GF-D8 (cell line): ENCODE data around the gene HSD17B11.
A peak's percentile ranks its signal among the peaks of the same experiment; 100 is the strongest.
"Not testable (repeated sequence)": the region's sequence is repeated elsewhere in the genome, so short reads cannot be mapped to it uniquely, and the experiment has no call there.

ENCODE experiments used
- DNase-seq: peaks from one replicate; lab custom pipeline; 2025; lab: John Stamatoyannopoulos, UW

The HSD17B11 gene, protein sequence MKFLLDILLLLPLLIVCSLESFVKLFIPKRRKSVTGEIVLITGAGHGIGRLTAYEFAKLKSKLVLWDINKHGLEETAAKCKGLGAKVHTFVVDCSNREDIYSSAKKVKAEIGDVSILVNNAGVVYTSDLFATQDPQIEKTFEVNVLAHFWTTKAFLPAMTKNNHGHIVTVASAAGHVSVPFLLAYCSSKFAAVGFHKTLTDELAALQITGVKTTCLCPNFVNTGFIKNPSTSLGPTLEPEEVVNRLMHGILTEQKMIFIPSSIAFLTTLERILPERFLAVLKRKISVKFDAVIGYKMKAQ

DNA sequence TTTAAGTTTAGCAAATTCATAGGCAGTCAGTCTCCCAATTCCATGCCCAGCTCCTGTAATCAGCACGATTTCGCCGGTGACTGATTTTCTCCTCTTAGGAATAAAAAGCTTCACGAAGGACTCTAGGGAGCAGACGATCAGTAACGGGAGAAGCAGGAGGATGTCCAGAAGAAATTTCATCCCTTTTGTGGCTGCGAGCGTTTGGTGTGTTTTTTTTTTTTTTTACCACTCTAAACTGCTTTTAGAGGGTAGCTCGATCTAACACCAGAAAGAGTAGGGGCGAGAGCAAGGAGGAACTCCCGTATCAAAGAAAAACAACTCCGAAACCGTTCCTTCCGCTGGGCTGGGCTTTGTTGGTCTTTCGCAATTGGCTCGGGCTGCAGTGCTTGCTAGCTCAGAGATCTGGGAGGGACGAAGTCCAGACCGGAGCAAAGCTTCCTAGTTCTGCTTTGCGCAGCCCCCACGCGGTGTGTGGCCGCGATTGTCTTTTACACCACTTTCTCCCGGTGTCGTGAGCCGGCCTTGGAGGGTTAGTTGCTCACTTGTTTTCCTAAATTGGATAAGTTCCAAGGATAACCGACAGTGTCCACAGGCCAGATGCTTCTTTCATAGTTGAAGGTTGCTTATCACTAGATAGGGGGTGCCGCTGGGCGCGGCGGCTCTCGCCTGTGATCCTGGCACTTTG lies at the start of gene HSD17B11:
TSS of gene HSD17B11 (minus strand) at position 298 of the 685 bp plus-strand sequence. CDS start at position 180, 118 bp downstream.
- peak; percentile 98 for DNase-seq

DNA sequence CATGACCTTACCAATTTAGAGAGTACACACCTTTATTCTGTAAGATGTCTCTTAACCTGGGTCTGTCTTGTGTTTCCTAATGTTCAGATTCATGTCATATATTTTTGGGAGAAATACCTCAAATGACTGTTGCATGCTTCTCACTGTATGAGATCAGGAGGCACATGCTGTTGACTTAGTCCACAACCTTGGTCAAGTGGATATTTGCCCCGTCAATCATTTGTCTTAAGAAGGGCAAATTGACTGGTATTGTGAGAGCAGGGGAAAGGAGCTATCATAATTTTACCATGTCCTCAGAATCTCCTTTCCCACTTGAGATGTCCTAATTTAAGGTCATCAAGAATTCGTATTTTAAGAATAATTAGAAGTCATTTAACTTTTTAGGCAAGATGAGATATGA lies 42.4 kb upstream of the HSD17B11 start:
- DNase-seq: no peak

DNA sequence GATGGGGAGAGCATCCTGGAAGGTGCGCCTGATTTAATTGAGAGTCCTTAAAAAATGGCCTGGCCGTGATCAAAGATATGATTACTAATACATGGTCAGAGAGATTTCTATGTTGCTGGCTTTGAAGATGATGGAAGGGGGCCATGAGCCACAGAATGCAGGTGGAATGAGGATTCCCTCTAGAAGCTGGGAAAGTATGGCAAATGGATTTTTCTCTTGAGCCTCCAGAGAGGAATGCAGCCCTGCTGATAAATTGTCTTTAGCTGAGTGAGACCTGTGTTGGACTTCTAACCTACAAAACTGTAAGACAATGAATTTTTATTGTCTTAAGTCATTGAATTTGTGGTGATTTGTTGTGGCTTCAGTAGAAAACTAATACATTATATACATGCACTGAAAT lies 39.0 kb upstream of the HSD17B11 start:
- no peak for DNase-seq

DNA sequence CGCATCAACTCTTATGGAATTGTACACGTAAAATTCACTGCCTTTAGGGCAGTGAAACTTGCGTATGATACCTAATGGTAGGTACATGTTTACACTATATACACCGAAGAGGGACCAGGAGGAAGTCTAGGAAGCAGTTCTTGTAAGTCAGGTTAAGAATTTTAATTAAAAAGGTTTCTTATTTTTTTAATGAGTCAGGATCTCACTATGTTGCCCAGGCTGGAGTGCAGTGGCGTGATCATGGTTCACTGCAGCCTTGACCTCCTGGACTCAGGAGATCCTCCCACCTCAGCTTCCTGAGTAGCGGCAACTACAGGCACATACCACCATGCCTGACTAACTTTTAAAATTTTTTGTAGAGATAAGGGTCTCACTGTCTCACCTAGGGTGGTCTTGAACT lies 38.0 kb upstream of the HSD17B11 start:
- no peak for DNase-seq

DNA sequence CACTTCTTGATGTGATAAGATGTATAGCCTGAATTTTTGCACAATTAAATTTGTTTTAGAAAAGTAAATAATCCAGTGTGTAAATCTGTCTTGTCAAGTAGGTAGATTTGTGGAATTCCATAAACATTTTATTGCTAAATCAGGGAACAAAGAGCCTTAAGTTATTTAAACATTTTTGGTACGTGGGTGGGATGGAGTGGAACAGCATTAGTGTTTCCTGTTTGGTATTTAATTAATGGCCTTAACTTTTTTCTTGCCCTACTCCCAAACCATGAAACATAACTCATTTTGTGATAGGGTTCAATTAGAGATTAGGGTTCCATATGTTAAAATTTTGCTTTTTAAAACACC lies 36.5 kb upstream of the HSD17B11 start:
- no peak for DNase-seq

DNA sequence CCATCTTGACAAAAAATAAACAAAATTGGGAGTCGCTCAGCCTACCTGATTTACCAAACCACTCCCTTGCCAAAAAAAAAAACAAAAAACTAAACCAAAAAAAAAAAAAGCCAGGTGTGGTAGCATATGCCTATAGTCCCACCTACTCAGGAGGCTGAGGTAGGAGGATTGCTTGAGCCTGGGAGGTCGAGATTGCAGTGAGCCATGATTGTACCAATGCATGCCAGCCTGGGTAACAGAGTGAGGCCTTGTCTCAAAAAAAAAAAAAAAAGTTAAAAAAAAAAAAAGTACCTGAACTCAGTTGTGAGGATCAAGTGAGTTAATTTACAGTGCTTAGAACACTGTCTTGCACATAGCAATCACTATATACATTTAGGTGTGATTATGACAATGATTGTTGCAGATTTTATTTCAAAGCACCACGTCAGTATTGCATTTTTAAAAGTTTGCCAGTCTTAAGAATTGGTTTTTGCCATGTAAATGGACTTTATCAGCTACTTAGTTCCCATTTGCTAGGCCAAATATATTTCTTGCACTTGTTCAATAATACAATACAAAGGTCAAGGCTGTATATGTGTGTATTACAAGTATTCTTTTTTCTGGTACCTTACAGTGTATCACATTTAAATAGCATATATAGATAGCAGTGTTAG lies 36.0 kb upstream of the HSD17B11 start:
- no peak for DNase-seq

DNA sequence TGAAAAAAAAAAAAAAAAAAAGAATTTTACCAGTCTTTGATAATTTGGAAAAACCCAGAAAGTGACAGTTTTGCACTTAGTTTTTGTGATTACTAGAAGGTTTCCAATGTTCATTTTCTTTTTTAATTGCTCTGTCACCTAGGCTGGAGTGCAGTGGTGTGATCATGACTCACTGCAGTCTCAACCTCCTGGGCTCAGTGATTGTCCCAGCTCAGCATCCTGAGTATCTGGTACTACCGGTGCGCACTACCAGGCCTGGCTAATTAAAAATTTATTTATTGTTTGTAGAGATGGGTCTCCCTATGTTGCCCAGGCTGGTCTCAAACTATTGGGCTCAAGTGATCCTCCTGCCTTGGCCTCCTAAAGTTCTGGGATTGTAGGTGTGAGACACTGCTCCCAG lies 34.7 kb upstream of the HSD17B11 start:
- DNase-seq: no peak

DNA sequence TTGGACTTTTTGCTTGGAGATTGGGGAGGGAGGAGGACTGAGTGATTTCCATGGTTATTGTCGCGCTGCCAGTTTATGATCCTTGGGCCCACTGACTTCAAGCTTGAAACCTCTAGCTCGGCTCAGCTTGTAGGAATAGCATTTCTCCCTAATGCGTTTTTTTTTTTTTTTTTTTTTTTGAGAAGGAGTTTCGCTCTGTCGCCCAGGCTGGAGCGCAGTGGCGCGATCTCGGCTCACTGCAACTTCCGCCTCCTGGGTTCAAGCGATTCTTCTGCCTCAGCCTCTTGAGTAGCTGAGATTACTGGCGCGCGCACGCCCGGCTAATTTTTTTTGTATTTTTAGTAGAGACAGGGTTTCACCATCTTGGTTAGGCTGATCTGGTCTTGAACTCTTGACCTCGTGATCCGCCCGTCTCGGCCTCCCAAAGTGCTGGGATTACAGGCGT lies 33.1 kb upstream of the HSD17B11 start:
- DNase-seq: not testable (repeated sequence)

DNA sequence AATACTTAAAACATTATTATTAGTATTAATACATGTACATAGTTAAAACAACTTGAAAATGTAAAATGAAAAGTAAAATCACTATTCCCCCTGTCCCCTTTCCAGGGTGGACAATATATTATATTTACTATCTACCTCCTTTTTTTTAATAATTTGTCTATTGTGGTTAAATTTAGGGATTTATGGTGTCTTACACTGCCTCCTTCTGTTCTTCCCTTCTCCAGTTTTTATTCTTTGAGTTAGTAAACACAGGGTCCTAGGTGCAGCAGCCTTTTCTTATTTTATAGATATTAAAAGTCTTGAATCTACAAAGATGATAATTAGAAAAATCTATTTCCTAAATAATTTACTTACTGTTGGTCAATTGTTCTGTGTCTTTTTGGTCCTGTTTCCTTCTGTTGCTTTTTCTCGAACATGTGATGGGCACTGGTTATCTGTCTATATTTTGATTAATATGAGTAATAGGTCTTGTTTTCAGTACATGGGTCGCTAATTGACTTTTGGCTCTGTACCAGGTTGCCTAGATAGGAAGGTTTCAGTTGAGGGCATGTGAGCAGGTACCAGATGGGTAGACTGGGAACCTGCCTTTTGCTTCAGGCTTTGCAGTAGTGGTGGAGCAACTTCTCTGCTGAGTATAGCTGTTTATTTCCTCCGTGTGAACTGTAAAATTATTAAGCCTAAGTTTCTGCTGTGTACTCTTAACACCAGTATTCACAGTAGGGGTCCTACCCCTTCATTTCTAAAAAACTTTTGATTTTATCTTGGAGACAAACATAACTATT lies 32.5 kb upstream of the HSD17B11 start:
- DNase-seq: peak; percentile 18

DNA sequence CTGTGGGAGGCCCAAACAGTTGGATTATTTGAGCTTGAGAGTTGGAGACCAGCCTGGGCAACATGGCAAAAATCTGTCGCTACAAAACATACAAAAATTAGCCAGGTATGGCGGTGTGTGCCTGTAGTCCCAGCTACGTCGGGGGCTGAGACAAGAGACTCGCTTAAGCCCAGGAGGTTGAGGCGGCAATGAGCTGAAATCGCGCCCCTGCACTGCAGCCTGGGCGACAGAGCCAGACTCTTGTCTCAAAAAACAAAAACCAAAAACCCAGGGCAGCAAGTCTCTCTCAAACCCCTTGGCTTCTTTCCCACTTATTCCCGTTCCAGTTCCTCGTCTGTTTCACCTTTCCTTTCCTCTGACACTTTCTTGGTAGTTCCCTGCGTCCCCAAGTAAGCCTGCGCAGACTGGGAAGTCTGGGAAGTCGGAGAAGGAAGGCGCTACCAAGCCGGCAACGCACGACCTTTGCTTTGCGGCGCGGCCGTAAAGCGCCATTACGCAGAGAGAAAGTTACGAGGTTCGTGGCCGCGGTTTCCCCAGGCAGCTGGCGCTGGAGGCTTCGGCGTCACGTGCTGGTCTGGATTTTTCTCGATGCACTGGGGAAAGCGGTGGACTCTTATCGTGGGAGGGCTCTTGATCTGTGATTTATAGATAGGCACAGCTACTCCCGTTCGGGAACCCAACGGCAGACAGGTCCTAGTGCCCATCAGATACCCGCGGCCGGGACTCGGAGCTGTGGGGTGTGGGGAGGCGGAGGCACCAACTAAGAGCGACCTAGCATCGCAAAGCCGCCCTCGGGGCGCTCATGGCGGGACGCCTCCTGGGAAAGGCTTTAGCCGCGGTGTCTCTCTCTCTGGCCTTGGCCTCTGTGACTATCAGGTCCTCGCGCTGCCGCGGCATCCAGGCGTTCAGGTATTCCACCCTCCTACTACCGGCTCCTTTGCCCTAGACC lies 31.4 kb upstream of the HSD17B11 start, which contains the start of gene NUDT9:
TSS of gene NUDT9 (plus strand) at position 470 of the 949 bp plus-strand sequence. CDS start at position 803, 333 bp downstream.
- peak; percentile 94 for DNase-seq

DNA sequence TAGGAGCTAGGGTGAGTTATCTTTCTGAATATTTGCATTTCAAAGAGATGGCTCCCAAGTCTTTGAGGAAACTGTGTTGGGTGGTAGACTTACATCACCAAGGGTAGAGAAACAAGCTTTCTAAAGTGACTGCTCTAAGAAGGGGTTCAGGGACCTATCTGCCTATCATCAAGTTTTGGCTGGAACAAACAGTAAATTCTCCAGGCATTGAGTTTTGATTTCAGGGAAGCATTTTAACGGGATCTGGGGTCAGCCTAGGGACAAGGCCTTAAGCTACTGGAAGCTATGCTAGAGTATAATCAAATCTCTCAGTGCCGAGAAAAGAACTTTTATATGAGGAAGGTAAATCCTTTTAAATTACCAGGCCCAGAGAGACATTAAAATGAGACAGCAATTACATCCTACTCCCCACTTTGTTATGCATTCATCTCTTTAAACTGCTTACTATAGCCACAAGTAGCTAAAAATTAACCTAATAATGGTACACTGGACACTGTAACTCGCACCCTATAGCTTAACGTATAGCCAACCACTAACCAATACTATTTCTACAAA lies 29.4 kb upstream of the HSD17B11 start:
- no peak for DNase-seq

DNA sequence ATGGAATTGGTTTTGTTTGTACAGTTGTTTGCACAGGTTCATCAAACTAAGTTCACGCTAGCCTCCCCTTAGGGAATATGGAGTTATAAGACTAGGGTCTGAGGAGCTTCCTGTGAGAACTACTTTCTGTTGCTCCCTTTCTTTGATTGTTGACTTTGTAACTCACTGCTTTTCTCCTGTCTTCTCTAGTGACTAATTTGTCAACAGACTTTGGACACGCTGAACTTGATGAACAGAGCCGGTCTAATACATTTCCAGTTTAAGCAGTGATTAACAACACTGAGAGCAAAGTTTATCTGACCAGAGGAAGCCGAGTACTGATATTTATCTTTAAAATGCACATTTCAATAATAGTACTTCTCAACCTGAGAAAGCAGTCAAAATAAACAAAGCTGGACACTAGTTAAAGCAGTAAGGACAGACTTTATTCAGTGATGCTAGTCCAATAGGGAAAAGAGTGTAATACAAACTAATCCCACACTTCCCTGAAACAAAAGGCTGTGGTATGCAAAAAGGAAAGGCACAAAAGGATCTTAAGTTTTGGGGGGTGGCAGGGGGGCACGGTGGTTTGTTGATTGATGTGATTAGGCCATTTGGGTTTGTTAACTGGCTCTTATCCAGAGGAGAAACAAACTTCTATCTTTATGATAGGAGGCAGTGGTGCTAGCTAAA lies 28.7 kb upstream of the HSD17B11 start:
- no peak for DNase-seq

DNA sequence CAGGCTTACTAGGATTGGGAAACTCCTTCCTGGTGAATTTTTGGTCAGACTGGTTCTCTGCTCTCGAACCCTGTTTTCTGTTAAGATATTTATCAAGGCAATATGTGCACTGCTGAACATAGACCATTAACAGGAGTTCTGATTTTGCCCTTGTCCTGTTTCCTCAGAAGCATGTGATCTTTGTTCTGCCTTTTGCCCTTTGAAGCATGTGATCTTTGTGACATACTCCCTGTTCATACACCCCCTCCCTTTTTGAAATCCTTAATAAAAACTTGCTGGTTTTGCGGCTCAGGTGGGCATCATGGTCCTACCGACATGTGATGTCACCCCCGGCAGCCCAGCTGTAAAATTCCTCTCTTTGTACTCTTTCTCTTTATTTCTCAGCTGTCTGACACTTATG lies 27.4 kb upstream of the HSD17B11 start:
- not testable (repeated sequence) for DNase-seq

DNA sequence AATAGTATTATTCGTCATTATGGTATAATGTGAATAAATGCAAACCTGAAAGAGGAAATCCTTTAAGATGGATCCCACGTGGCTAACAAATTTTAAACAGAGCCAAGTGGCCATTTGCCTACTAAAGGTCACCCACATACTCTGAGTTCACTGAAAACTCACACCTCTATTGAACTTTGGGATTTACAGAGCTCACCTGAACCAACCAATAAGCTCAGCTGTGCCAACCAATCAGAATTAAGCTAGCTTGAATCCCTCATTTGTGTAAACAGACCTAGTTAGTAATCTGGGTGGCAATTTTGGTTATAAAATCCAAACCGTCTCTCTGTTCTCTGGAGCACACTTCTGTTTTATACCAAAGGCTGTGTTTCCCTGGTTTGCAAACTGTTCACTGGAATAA lies 26.0 kb upstream of the HSD17B11 start:
- DNase-seq: no peak

DNA sequence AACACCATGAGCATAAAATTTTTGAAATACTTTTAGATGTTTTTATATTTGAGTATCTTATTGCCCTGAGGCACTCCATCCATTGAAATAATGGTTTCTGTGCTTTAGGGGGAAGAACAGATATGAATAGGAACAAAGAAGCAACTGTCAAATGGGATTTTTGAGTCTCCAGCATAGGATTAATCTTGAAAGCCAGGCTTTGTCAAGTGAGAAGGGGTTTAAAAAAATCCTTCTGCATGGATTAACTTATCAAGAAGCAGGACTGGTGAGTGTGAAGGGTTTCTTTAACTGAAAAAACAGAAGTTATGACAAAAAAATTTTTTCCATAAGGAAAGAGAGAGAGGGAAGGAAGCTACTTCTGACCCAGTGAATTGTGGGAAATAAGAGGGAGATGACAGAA lies 23.8 kb upstream of the HSD17B11 start:
- no peak for DNase-seq

DNA sequence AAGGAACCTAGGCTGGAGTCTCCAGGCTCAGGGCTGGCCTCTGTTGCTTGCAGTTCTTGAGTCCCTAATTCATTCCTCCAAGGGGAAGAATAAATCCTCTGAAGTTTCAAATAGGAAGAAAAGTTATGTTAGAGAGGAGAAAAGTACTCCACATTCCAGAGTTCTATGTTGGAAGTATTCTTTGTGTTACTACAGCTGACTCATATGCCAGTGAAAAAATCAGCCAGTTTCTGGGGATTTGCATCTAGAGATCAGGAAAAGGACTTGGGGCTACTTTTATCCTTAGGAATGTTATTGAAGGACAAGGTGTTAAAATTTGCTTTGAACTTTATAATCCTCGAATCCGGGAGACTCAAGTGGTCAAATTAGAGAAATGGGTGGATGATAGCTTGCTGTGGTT lies 19.7 kb upstream of the HSD17B11 start:
- DNase-seq: no peak

DNA sequence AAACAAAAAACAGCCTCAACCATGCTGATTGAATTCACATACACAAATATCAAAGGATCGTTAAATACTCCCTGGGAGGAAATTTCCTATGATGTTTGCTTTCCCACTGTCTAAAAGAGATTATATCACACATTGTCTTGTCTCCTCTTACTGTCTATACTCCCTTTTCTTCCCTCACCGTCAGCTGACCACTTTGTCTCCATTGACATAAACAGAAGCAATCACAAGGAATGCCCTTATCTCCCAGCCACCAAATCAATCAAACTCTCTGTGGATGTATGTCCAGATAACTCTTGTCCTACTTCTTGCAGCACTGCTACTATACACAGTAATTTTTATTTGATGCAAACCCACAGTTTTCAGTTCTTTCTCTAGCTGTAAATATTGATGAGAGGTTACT lies 19.2 kb upstream of the HSD17B11 start:
- no peak for DNase-seq

DNA sequence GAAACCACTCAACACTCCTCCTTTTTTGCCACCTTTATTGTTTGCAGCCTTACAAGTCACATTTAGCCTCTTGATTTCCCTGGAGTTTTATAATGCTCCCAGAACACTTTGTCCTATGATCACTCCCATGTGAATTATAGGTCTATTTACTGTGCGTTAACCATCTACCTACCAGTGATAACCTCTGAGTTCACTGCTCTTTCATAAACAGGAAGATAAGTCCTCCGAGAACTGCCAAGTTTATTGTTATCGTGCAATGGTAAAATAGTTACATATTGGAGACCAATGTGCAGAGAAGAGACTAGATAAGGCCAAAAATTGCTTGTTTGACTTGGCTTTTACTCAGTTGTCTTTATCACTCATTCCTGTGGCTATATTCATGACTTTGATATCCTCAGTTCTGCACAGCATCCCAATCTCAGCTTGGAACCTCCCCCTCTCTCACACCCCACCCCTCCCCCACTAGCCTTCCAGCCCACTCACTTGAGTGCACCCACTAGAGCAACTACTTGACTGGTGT lies 18.5 kb upstream of the HSD17B11 start:
- DNase-seq: no peak

DNA sequence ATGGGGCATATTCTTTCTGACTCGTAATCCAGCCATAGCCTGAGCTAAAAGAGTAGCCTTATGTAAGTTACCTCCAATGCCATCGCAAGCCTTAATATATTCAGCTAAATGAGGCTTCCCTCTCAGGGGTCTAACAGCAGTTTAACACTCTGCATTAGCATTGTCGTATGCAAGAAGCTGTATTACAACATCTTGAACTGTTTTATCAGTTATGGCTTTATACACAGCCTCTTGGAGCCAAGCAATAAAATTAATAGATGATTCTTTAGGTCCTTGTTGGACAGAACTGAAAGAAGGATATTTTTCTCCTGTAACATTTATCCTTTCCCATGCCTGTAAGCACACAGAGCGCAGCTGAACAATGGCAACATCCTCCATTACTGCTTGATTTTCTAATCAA lies 15.9 kb upstream of the HSD17B11 start:
- DNase-seq: not testable (repeated sequence)

DNA sequence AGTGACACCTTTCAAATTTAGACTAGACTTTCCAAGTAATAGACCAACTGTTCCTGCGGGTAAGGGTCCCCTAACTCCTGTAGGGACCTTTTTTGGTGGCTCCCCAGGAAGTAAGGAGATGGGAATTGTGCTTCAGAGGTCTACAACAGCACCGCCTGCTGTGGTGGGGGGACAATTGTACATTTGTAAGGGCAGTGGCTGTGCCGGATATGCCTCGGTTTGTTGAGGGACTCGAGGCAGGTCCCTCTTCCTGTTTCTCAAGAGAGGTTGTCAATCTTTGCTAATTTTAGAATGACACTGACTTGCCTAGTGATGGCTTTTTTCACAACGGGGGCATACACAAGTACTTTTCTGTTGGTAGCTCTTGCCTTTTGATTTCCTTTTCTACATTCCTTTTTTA lies 15.5 kb upstream of the HSD17B11 start:
- peak; percentile 79 for DNase-seq
